CD14-positive monocyte (primary cell): ENCODE results near the gene SLC17A3. TPM values are rescaled to one million over a fixed set of nuclear protein-coding genes. Genes with fewer than 3 reads are reported as not detected.

ENCODE experiments used
- DNase-seq, 3 donors: peaks; one replicate each; pipeline ENCODE4 v3.0.0-alpha.2; 2011 to 2022
- H2AFZ ChIP-seq: 2 replicates; pipeline ENCODE4 v1.6.0; 2012; ENCODE audit warnings: mild to moderate bottlenecking, low read depth, low read length, inconsistent platforms; ENCODE audit not compliant: insufficient read depth, poor library complexity, severe bottlenecking
- H3K27ac ChIP-seq, 2 donors: 1 replicate in 1 of 2; 2 replicates in 1 of 2; pipeline ENCODE4 v1.5.1; 2012 to 2013; ENCODE audit warnings: low read length in 2 of 2, control low read depth in 1 of 2, inconsistent platforms in 1 of 2, low read depth in 1 of 2, mild to moderate bottlenecking in 1 of 2
- H3K27me3 ChIP-seq, 2 donors: one replicate each; pipeline versions ENCODE4 v1.6.0 to v1.6.1; 2011 to 2013; ENCODE audit warnings: low read length in 2 of 2; ENCODE audit not compliant: control insufficient read depth in 2 of 2, insufficient read depth in 2 of 2
- H3K36me3 ChIP-seq, 2 donors: replicated peaks in 1 of 2; 1 replicate in 1 of 2; 2 replicates in 1 of 2; pipeline versions ENCODE4 v1.5.1 to v1.6.1; 2012 to 2013; ENCODE audit warnings: low read length in 2 of 2, control low read depth in 1 of 2, inconsistent platforms in 1 of 2, mild to moderate bottlenecking in 1 of 2; ENCODE audit not compliant: insufficient read depth in 2 of 2, control insufficient read depth in 1 of 2
- H3K4me1 ChIP-seq, 2 donors: 1 replicate in 1 of 2; 2 replicates in 1 of 2; pipeline versions ENCODE4 v1.5.1 to v1.6.1; 2012 to 2013; ENCODE audit warnings: low read length in 2 of 2, control low read depth in 1 of 2, inconsistent platforms in 1 of 2, mild to moderate bottlenecking in 1 of 2, moderate library complexity in 1 of 2; ENCODE audit not compliant: insufficient read depth in 2 of 2, control insufficient read depth in 1 of 2
- H3K4me2 ChIP-seq: replicated peaks from 2 replicates; pipeline ENCODE3; 2012; ENCODE audit warnings: low read length, moderate library complexity, mild to moderate bottlenecking; ENCODE audit not compliant: poor library complexity, severe bottlenecking; ENCODE audit errors: extremely low read depth
- H3K4me3 ChIP-seq, 3 experiments: fragments of 200-600 bp in 1 of 3; sonication (generic) in 1 of 3; replicated peaks in 1 of 3; 1 replicate in 2 of 3; 2 replicates in 1 of 3; pipeline ENCODE4 v1.5.1; 2011 to 2013; ENCODE audit warnings: low read length in 3 of 3, mild to moderate bottlenecking in 3 of 3, control low read depth in 2 of 3, low read depth in 2 of 3, inconsistent platforms in 1 of 3, moderate library complexity in 1 of 3
- H3K79me2 ChIP-seq: 2 replicates; pipeline ENCODE4 v1.6.0; 2012; ENCODE audit warnings: mild to moderate bottlenecking, control low read depth, inconsistent platforms, low read length, moderate library complexity; ENCODE audit not compliant: insufficient read depth
- H3K9ac ChIP-seq: 2 replicates; pipeline ENCODE4 v1.6.0; 2017; ENCODE audit warnings: low read length, mild to moderate bottlenecking; ENCODE audit not compliant: insufficient read depth, poor library complexity, severe bottlenecking
- H3K9me3 ChIP-seq, 2 donors: replicated peaks in 1 of 2; 1 replicate in 1 of 2; 2 replicates in 1 of 2; pipeline versions ENCODE4 v1.5.1 to v1.6.1; 2012 to 2013; ENCODE audit warnings: low read length in 2 of 2, control low read depth in 1 of 2; ENCODE audit not compliant: control insufficient read depth in 1 of 2, insufficient read depth in 1 of 2
- H4K20me1 ChIP-seq: 2 replicates; pipeline ENCODE4 v1.6.0; 2012; ENCODE audit warnings: mild to moderate bottlenecking, low read length, control low read depth, moderate library complexity; ENCODE audit not compliant: insufficient read depth
- H3K27ac Mint-ChIP-seq, 7 donors: one replicate each; pipeline ENCODE4 v1.8.0; 2020; ENCODE audit warnings: mild to moderate bottlenecking in 7 of 7, mixed read lengths in 7 of 7, moderate library complexity in 6 of 7, inconsistent platforms in 2 of 7
- H3K27me3 Mint-ChIP-seq, 3 donors: one replicate each; pipeline ENCODE4 v1.8.0; 2021 to 2022; ENCODE audit warnings: low read depth in 3 of 3, mild to moderate bottlenecking in 3 of 3, mixed read lengths in 3 of 3, moderate library complexity in 3 of 3, inconsistent platforms in 1 of 3
- H3K36me3 Mint-ChIP-seq, 2 donors: one replicate each; pipeline ENCODE4 v1.8.0; 2020; ENCODE audit warnings: mixed read lengths in 2 of 2, inconsistent platforms in 1 of 2, mild to moderate bottlenecking in 1 of 2
- H3K4me1 Mint-ChIP-seq: one replicate; pipeline ENCODE4 v1.8.0; 2020; ENCODE audit warnings: mild to moderate bottlenecking, mixed read lengths
- H3K4me3 Mint-ChIP-seq, 2 donors: one replicate each; pipeline ENCODE4 v1.8.0; 2020; ENCODE audit warnings: mild to moderate bottlenecking in 2 of 2, mixed read lengths in 2 of 2, moderate library complexity in 1 of 2
- H3K9me3 Mint-ChIP-seq, 7 donors: one replicate each; pipeline ENCODE4 v1.8.0; 2020 to 2022; ENCODE audit warnings: mixed read lengths in 7 of 7, mild to moderate bottlenecking in 6 of 7, moderate library complexity in 6 of 7, inconsistent platforms in 2 of 7
- CTCF ChIP-seq: fragments of 200-600 bp; IDR thresholded peaks from one replicate; pipeline ENCODE4 v1.8.0; 2022; ENCODE audit warnings: antibody characterized with exemption, mild to moderate bottlenecking
- WGBS: methylation state at CpG from one replicate; pipeline ENCODE4 v1.1.5; 2013; ENCODE audit warnings: missing lambda C conversion rate; ENCODE audit not compliant: insufficient coverage; 5-methylcytosine and 5-hydroxymethylcytosine counted together
- intact Hi-C, 2 donors: fragments of 100-400 bp; cut with micrococcal nuclease; formaldehyde crosslinking; loops; one replicate each; pipeline versions ENCODE4 v1.15.0 to v1.15.1; 2023
- polyA plus RNA-seq, 3 donors: library from polyadenylated mRNA; depleted of rRNA in 1 of 3; unstranded in 2 of 3; stranded (reverse) in 1 of 3; fragments of 300-500 nt in 2 of 3; fragments of >200 nt in 1 of 3; fragmentation: Illumina TruSeq in 2 of 3; gene quantifications; 1 replicate in 2 of 3; 2 replicates in 1 of 3; pipeline ENCODE4 v1.2.3, GENCODE V29; 2012 to 2021

SLC17A3 gene
- polyA plus RNA-seq, 3 donors, result not detected

- no peak for DNase-seq
- no peak overlapping the region for H3K4me2 ChIP-seq
- intact Hi-C loops, result no loop called here
- no peak overlapping the region for H3K9ac ChIP-seq
- no peaks in the 10 kb centered on the region for H3K79me2 ChIP-seq
- H3K9me3 ChIP-seq, result no peaks in the 10 kb centered on the region
- no peak overlapping the region for H3K4me3 Mint-ChIP-seq
- no peaks in the 10 kb centered on the region for H3K27me3 ChIP-seq
- H3K27ac Mint-ChIP-seq, result no peak overlapping the region
- H3K36me3 ChIP-seq, result no peaks in the 10 kb centered on the region
- no peaks in the 10 kb centered on the region for H3K27me3 Mint-ChIP-seq
- TF ChIP-seq CTCF, result no peak
- H2AFZ ChIP-seq, result no peak overlapping the region
- no peaks in the 10 kb centered on the region for H4K20me1 ChIP-seq
- no peaks in the 10 kb centered on the region for H3K4me1 ChIP-seq
- H3K4me1 Mint-ChIP-seq, result peaks cover 7% of the 10 kb centered on the region
- peaks cover 0 to 2% (median 0%) of the 10 kb centered on the region in 7 donors for H3K9me3 Mint-ChIP-seq
- 80% methylated on average over 1 of the region's 4 CpGs for WGBS
- H3K27ac ChIP-seq, result no peak overlapping the region
- H3K4me3 ChIP-seq, result no peak overlapping the region
- no peaks in the 10 kb centered on the region for H3K36me3 Mint-ChIP-seq
Observed at GRCh38 chr6:25862199-25862598, 11.8 kb downstream of the SLC17A3 start.

- Histone ChIP-seq H3K4me1 (no peaks in the 10 kb centered on the region), H3K27ac (no peak overlapping the region), H3K9ac (no peak overlapping the region), H3K79me2 (no peaks in the 10 kb centered on the region), H2AFZ (no peak overlapping the region), H3K36me3 (no peaks in the 10 kb centered on the region), H3K4me3 (no peak overlapping the region), H3K4me2 (no peak overlapping the region), H3K9me3 (no peaks in the 10 kb centered on the region), H3K27me3 (no peaks in the 10 kb centered on the region), H4K20me1 (no peaks in the 10 kb centered on the region)
- H3K36me3 Mint-ChIP-seq, result no peaks in the 10 kb centered on the region
- DNase-seq, result no peak
- H3K4me3 Mint-ChIP-seq, result no peak overlapping the region
- H3K27me3 Mint-ChIP-seq, result peaks cover 0 to 3% (median 1%) of the 10 kb centered on the region in 3 donors
- no peak for TF ChIP-seq CTCF
- no peaks in the 10 kb centered on the region for H3K4me1 Mint-ChIP-seq
- peaks cover 0 to 3% (median 0%) of the 10 kb centered on the region in 7 donors for H3K9me3 Mint-ChIP-seq
- no peak overlapping the region for H3K27ac Mint-ChIP-seq
- intact Hi-C loops, result no loop called here
Observed at GRCh38 chr6:25852756-25853155, 21.3 kb downstream of the SLC17A3 start.
